SK-N-SH (cell line): Measurements from ENCODE around the gene LSM4. TPM values are rescaled to one million over a fixed set of nuclear protein-coding genes. Genes with fewer than 3 reads are reported as not detected.

Experiments
- CTCF ChIA-PET: fragments of 300-600, 350-600 bp; formaldehyde crosslinking; extraction: SDS; loops from one replicate; lab custom pipeline; 2021; lab: Yijun Ruan, JAX
- POLR2A ChIA-PET: fragments of 350-600 bp; sonication (Branson Sonifier 250); formaldehyde crosslinking; extraction: SDS; loops from one replicate; lab custom pipeline; 2020; ENCODE audit warnings: antibody characterized with exemption, inconsistent platforms; lab: Yijun Ruan, JAX
- DNase-seq: peaks from one replicate; pipeline ENCODE4 v3.0.0; 2012
- H2AFZ ChIP-seq: fragments of 200-600 bp; sonication (generic); 2 replicates; pipeline ENCODE4 v1.8.1; 2016; ENCODE audit warnings: antibody characterized with exemption, mild to moderate bottlenecking, low read depth
- H3F3A ChIP-seq: fragments of 200-600 bp; sonication (generic); replicated peaks from 2 replicates; pipeline ENCODE3; 2016; ENCODE audit warnings: antibody characterized with exemption, mild to moderate bottlenecking; ENCODE audit not compliant: insufficient read depth
- H3K27ac ChIP-seq, 2 experiments: fragments of 200-500 bp in 1 of 2; fragments of 200-600 bp in 1 of 2; sonication (Bioruptor generic) in 1 of 2; sonication (generic), shearing (Covaris generic) in 1 of 2; 2 replicates each; pipeline versions ENCODE4 v1.5.1 to v1.6.1; 2014 to 2016; ENCODE audit warnings: low read depth in 2 of 2, inconsistent platforms in 1 of 2, low read length in 1 of 2, mild to moderate bottlenecking in 1 of 2, mixed read lengths in 1 of 2
- H3K27me3 ChIP-seq: fragments of 200-600 bp; sonication (generic), shearing (Covaris generic); 2 replicates; pipeline ENCODE4 v1.6.1; 2016; ENCODE audit warnings: mixed run types; ENCODE audit not compliant: insufficient read depth
- H3K36me3 ChIP-seq, 2 experiments: fragments of 200-500 bp in 1 of 2; fragments of 200-600 bp in 1 of 2; sonication (Bioruptor generic) in 1 of 2; sonication (generic) in 1 of 2; replicated peaks in 1 of 2; 2 replicates each; pipeline versions ENCODE3 to v1.5.1; 2014 to 2016; ENCODE audit warnings: low read length in 1 of 2, mild to moderate bottlenecking in 1 of 2; ENCODE audit not compliant: insufficient read depth in 2 of 2, control insufficient read depth in 1 of 2
- H3K4me1 ChIP-seq, 2 experiments: fragments of 200-500 bp in 1 of 2; fragments of 200-600 bp in 1 of 2; sonication (Bioruptor generic) in 1 of 2; sonication (generic), shearing (Covaris generic) in 1 of 2; 2 replicates each; pipeline versions ENCODE4 v1.5.1 to v1.6.1; 2014 to 2016; ENCODE audit warnings: low read depth in 1 of 2, low read length in 1 of 2, mixed run types in 1 of 2; ENCODE audit not compliant: insufficient read depth in 2 of 2, control insufficient read depth in 1 of 2
- H3K4me2 ChIP-seq: fragments of 200-600 bp; sonication (generic), shearing (Covaris generic); 2 replicates; pipeline ENCODE4 v1.6.1; 2017; ENCODE audit warnings: mixed run types
- H3K4me3 ChIP-seq, 2 experiments: fragments of 200-500 bp in 1 of 2; fragments of 200-600 bp in 1 of 2; sonication (Bioruptor generic) in 1 of 2; sonication (generic), shearing (Covaris generic) in 1 of 2; 2 replicates each; pipeline versions ENCODE4 v1.5.1 to v1.8.1; 2014 to 2016; ENCODE audit warnings: low read depth in 2 of 2, inconsistent platforms in 1 of 2, low read length in 1 of 2, mild to moderate bottlenecking in 1 of 2, mixed read lengths in 1 of 2, moderate library complexity in 1 of 2
- H3K79me2 ChIP-seq: fragments of 200-600 bp; sonication (generic); 2 replicates; pipeline ENCODE4 v1.8.1; 2017; ENCODE audit warnings: mild to moderate bottlenecking; ENCODE audit not compliant: insufficient read depth
- H3K9ac ChIP-seq: fragments of 200-600 bp; sonication (generic); 2 replicates; pipeline ENCODE4 v1.6.1; 2017; ENCODE audit warnings: mixed run types
- H3K9me2 ChIP-seq: fragments of 200-600 bp; sonication (generic); 2 replicates; pipeline ENCODE4 v1.6.1; 2017; ENCODE audit warnings: mixed run types
- H3K9me3 ChIP-seq: fragments of 200-600 bp; sonication (generic); 2 replicates; pipeline ENCODE4 v1.6.1; 2017; ENCODE audit warnings: mixed run types, mild to moderate bottlenecking, moderate library complexity
- H4K20me1 ChIP-seq: fragments of 200-600 bp; sonication (generic); 2 replicates; pipeline ENCODE4 v1.6.1; 2017; ENCODE audit warnings: mild to moderate bottlenecking, mixed run types; ENCODE audit not compliant: insufficient read depth
- CTCF ChIP-seq: fragments of 200-600 bp; sonication (generic); IDR thresholded peaks from 2 replicates; pipeline ENCODE4 v1.6.1; 2017; ENCODE audit warnings: antibody characterized with exemption, mild to moderate bottlenecking, moderate library complexity
- EP300 ChIP-seq, 2 experiments: IDR thresholded peaks; 2 replicates each; pipeline versions ENCODE4 v1.4.0 to v1.6.1; 2012; ENCODE audit warnings: borderline replicate concordance in 1 of 2, low read depth in 1 of 2, low read length in 1 of 2
- EZH2phosphoT487 ChIP-seq: fragments of 200-600 bp; sonication (generic); IDR thresholded peaks from 2 replicates; pipeline ENCODE4 v1.6.1; 2017; ENCODE audit warnings: low read depth, mixed run types, mild to moderate bottlenecking, antibody characterized with exemption, moderate library complexity, borderline replicate concordance
- FOXJ3 ChIP-seq: sonication (generic); formaldehyde crosslinking; IDR thresholded peaks from 2 replicates; pipeline ENCODE4 v1.5.1; 2020; ENCODE audit warnings: mild to moderate bottlenecking, missing genetic modification reagents
- MEF2A ChIP-seq: IDR thresholded peaks from 2 replicates; pipeline ENCODE4 v1.4.0; 2012; ENCODE audit warnings: low read depth, borderline replicate concordance
- MXI1 ChIP-seq: IDR thresholded peaks from 2 replicates; pipeline ENCODE4 v1.6.1; 2012; ENCODE audit warnings: mild to moderate bottlenecking, low read depth, low read length, improper control_type of control experiment
- NFIC ChIP-seq: IDR thresholded peaks from 2 replicates; pipeline ENCODE4 v1.4.0; 2012; ENCODE audit warnings: borderline replicate concordance
- NRF1 ChIP-seq: IDR thresholded peaks from 2 replicates; pipeline ENCODE4 v1.6.1; 2012; ENCODE audit warnings: low read depth, mild to moderate bottlenecking, low read length
- RAD21 ChIP-seq: IDR thresholded peaks from 2 replicates; pipeline ENCODE4 v1.6.1; 2012; ENCODE audit warnings: mild to moderate bottlenecking, low read length
- RCOR1 ChIP-seq: fragments of 150-350 bp; IDR thresholded peaks from 2 replicates; pipeline ENCODE4 v1.6.1; 2017; ENCODE audit warnings: antibody characterized with exemption, low read length
- SIN3A ChIP-seq: IDR thresholded peaks from 2 replicates; pipeline ENCODE4 v1.6.1; 2012; ENCODE audit warnings: low read depth, mild to moderate bottlenecking, low read length, moderate library complexity, borderline replicate concordance
- SMC3 ChIP-seq: IDR thresholded peaks from 2 replicates; pipeline ENCODE4 v1.6.1; 2012; ENCODE audit warnings: low read depth, low read length, improper control_type of control experiment
- TAF1 ChIP-seq: IDR thresholded peaks from 2 replicates; pipeline ENCODE4 v1.6.1; 2012; ENCODE audit warnings: low read depth, mild to moderate bottlenecking, low read length, moderate library complexity, borderline replicate concordance
- TCF12 ChIP-seq: IDR thresholded peaks from 2 replicates; pipeline ENCODE4 v1.4.0; 2012
- WGBS: methylation state at CpG from one replicate; pipeline ENCODE4 v1.1.6; 2017; ENCODE audit warnings: low lambda C conversion rate; 5-methylcytosine and 5-hydroxymethylcytosine counted together
- polyA plus RNA-seq, 3 experiments: library from polyadenylated mRNA; depleted of rRNA; stranded (reverse); fragments of >200 nt; gene quantifications; 2 replicates each; pipeline ENCODE4 v1.2.3, GENCODE V29; 2012

Gene LSM4
- polyA plus RNA-seq, 1 of the 3 experiments (the other 2 are of a cell fraction), result 277 TPM

- 0 out of 2 replicates have a peak, but pooled peaks have one; percentile 6 for TF ChIP-seq RCOR1
- no peak for TF ChIP-seq SIN3A
- TF ChIP-seq CTCF, result no peak
- no peak for TF ChIP-seq EZH2phosphoT487
- no peak for TF ChIP-seq SMC3
- TF ChIP-seq TCF12, result peak; percentile 52; the same call in 1 of the 2 replicates
- TF ChIP-seq MEF2A, result no peak
- no peak for TF ChIP-seq EP300 (IDR thresholded peaks at IDR 0.05; ENCODE audit: borderline replicate concordance in 1 of 2, low read depth in 1 of 2, low read length in 1 of 2)
- TF ChIP-seq MXI1, result peak; percentile 46; the same call in 1 of the 2 replicates
- TF ChIP-seq NFIC, result no peak
- no peak for TF ChIP-seq FOXJ3
- TF ChIP-seq NRF1, result no peak
- peak; percentile 36 for TF ChIP-seq TAF1
Observed at GRCh38 chr19:18304458-18305310, 18.2 kb downstream of the LSM4 start (continued).

GRCh38 chr19:18304208-18304457 lies 18.7 kb downstream of the LSM4 start:
- peak overlapping the region; percentile 84; the same call in 1 of the 2 replicates for H2AFZ ChIP-seq
- H3K9me3 ChIP-seq, result no peaks in the 10 kb centered on the region
- POLR2A ChIA-PET, result interaction anchor here (1.8 to 2.9 kb wide), 4 partner anchors 12 to 114 kb away, joined by 4 to 50 read pairs (median 22); partner anchors contain the start of genes JUND, LSM4 and SSBP4
- peak overlapping the region; percentile 97 for H3K4me2 ChIP-seq
- peaks cover 26% of the 10 kb centered on the region for H3F3A ChIP-seq
- H3K9ac ChIP-seq, result peak overlapping the region; percentile 90
- H3K27ac ChIP-seq, result peak overlapping the region; percentile 97 to 98
- no peaks in the 10 kb centered on the region for H3K27me3 ChIP-seq
- H3K4me1 ChIP-seq, result peaks cover 23% of the 10 kb centered on the region in 2 experiments; a peak in 3 of 4 replicates
- H3K36me3 ChIP-seq, result peaks cover 0 to 26% of the 10 kb centered on the region in 2 experiments
- no peak for DNase-seq
- CTCF ChIA-PET, result interaction anchor here (1.0 to 5.1 kb wide), 6 partner anchors 12 to 45 kb away, joined by 3 to 69 read pairs (median 5); partner anchors contain the start of genes JUND and LSM4
- peak overlapping the region in 1 of 2 experiments; percentile 60; a peak in 2 of 4 replicates for H3K4me3 ChIP-seq
- no peaks in the 10 kb centered on the region for H3K9me2 ChIP-seq
- WGBS, result 29% methylated on average over 2 of the region's 2 CpGs
- H4K20me1 ChIP-seq, result no peaks in the 10 kb centered on the region
- 0 out of 2 replicates have a peak, but pooled peaks have one; percentile 8 for TF ChIP-seq MXI1
- no peak for TF ChIP-seq RAD21
- no peak for TF ChIP-seq RCOR1
- H3K79me2 ChIP-seq, result no peaks in the 10 kb centered on the region
